GM06990 (cell line): ENCODE results near the gene USP12.

Experiments used
- DNase-seq: peaks from one replicate; pipeline ENCODE4 v3.0.0-alpha.2; 2011; ENCODE audit not compliant: insufficient read length; ENCODE audit errors: extremely low read depth
- H3K27me3 ChIP-seq: replicated peaks from 2 replicates; pipeline ENCODE4 v1.6.0; 2011; ENCODE audit warnings: low read length; ENCODE audit not compliant: control insufficient read depth, insufficient read depth
- H3K36me3 ChIP-seq: 2 replicates; pipeline ENCODE4 v1.5.1; 2011; ENCODE audit warnings: low read length; ENCODE audit not compliant: control insufficient read depth, insufficient read depth
- H3K4me3 ChIP-seq: replicated peaks from 2 replicates; pipeline ENCODE4 v1.5.1; 2011; ENCODE audit warnings: low read depth, mild to moderate bottlenecking, control low read depth, low read length
- TF ChIP-seq, protein P1 (sequence below): IDR thresholded peaks from 2 replicates; pipeline ENCODE4 v1.5.1; 2011; ENCODE audit warnings: low read length, control low read depth, mild to moderate bottlenecking, inconsistent platforms; ENCODE audit not compliant: insufficient read depth, poor library complexity, severe bottlenecking

Gene USP12

GRCh38 chr13:27101847-27102246, 69.8 kb downstream of the USP12 start:
- Histone ChIP-seq H3K4me3 (no peak overlapping the region), H3K27me3 (no peaks in the 10 kb centered on the region), H3K36me3 (peaks cover 1% of the 10 kb centered on the region; the same call in 1 of the 2 replicates)
- TF ChIP-seq, protein P1, sequence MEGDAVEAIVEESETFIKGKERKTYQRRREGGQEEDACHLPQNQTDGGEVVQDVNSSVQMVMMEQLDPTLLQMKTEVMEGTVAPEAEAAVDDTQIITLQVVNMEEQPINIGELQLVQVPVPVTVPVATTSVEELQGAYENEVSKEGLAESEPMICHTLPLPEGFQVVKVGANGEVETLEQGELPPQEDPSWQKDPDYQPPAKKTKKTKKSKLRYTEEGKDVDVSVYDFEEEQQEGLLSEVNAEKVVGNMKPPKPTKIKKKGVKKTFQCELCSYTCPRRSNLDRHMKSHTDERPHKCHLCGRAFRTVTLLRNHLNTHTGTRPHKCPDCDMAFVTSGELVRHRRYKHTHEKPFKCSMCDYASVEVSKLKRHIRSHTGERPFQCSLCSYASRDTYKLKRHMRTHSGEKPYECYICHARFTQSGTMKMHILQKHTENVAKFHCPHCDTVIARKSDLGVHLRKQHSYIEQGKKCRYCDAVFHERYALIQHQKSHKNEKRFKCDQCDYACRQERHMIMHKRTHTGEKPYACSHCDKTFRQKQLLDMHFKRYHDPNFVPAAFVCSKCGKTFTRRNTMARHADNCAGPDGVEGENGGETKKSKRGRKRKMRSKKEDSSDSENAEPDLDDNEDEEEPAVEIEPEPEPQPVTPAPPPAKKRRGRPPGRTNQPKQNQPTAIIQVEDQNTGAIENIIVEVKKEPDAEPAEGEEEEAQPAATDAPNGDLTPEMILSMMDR, result no peak
- no peak for DNase-seq

DNA sequence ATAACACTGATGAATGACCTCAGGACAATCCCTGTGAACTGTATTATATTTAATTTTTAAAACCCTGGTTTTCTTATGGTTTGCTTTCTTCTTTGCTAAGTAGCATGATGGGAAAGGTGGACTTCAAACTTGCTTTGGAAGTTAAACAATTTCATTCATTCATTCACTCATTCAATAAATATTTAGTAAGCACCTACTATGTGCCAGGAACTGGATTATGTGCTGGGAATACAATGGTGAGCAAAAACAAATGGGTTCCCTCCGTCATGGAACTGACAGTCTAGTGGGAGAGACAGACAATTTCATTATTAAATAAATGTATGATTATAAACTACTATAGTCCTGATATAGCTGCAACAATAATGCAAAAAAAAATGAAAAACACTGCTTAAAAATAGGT, 70.3 kb downstream of the USP12 start:
- no peak for DNase-seq
- Histone ChIP-seq H3K4me3 (no peak overlapping the region), H3K36me3 (peaks cover 1% of the 10 kb centered on the region; the same call in 1 of the 2 replicates), H3K27me3 (no peaks in the 10 kb centered on the region)
- TF ChIP-seq, protein P1, result no peak

DNA sequence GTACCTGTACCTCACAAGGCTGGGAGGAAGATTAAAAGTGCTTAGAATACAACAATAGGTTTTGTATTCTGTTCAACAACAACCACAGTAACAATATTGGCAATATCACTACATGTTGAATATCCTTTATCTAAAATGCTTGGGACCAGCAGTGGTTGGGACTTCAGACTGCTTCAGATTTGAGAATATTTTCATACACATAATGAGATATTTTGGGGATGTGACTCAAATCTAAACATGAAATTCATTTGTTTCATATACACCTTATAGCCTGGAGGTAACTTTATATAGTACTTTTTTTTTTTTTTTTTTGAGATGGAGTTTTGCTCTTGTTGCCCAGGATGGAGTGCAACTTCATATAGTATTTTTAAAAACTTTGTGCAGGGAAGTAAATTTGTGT, 73.9 kb downstream of the USP12 start:
- Histone ChIP-seq H3K27me3 (no peaks in the 10 kb centered on the region), H3K36me3 (peaks cover 1% of the 10 kb centered on the region), H3K4me3 (no peak overlapping the region)
- TF ChIP-seq, protein P1, result no peak
- DNase-seq, result no peak

- Histone ChIP-seq H3K4me3 (no peak overlapping the region), H3K36me3 (peaks cover 2% of the 10 kb centered on the region), H3K27me3 (no peaks in the 10 kb centered on the region)
- TF ChIP-seq, protein P1, result no peak
- no peak for DNase-seq
Measured at GRCh38 chr13:27091451-27091850, 80.2 kb downstream of the USP12 start.

DNA sequence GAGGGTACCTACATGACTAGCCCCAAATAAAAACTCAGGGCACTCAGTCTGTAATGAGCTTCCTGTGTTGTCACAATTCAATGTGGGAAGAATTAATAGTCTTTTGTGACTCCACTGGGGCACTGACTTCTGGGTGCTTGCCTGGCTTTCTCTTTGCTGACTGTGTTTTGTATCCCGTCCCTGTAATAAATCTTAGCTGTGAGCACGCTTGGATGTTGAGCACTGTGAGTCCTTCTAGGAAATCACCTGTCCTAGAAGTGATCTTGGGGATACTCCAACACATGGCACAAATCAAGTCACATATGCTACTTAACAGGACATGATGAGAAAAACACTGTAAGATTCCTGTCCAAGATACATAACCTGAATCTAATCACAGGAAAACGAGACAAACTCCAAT, 83.0 kb downstream of the USP12 start:
- DNase-seq, result no peak
- peaks cover 2% of the 10 kb centered on the region for H3K36me3 ChIP-seq
- H3K27me3 ChIP-seq, result no peaks in the 10 kb centered on the region
- TF ChIP-seq, protein P1, result no peak
- no peak overlapping the region for H3K4me3 ChIP-seq

DNA sequence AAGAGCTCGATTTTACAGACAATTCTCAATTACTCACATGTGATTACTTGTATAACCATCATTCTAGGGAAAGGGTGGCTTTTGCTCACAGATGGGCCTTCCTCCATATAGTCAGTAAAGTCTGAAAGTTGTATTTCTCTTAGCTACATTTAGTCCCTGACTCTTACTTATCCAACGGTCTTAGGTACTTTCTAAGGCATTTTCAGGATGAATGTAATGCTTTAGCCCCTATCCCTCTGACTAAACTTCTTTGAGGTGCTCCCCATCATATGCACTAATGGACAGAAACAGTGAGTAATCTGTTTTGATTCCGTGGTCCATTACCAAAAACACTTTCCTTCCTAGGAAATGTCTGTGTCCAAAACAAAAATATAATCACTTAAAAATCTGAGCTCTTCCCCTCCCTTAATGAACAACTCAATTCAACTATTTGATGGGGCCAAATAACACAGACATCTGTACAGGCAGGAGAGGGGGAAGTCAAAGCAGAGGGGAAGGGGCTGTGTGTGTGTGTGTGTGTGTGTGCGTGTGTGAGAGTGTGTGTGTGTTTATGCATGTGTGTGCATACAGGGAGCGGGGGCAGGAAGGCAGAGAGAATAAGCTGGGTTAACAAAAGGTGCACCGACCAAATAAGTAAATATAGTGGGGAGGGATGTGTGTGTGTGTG, 84.9 kb downstream of the USP12 start:
- TF ChIP-seq, protein P1, result no peak
- no peak for DNase-seq
- Histone ChIP-seq H3K36me3 (peaks cover 6% of the 10 kb centered on the region), H3K4me3 (no peak overlapping the region), H3K27me3 (no peaks in the 10 kb centered on the region)
